ENCODE data around the gene CDC14A.

The CDC14A gene

GRCh38 chr1:100517515-100517914 is 165.2 kb downstream of the CDC14A start:
- no peak overlapping the region for H3K9ac ChIP-seq (ENCODE audit: low read depth in 1 of 2, low read length in 2 of 2)
- no peaks in the 10 kb centered on the region for H3K4me1 ChIP-seq (ENCODE audit: control insufficient read depth in 2 of 2, insufficient read depth in 2 of 2, low read length in 2 of 2)
- no peak overlapping the region for H3K27ac ChIP-seq (ENCODE audit: low read depth in 2 of 2, low read length in 2 of 2)
- H3K9me3 ChIP-seq (ENCODE audit: control insufficient read depth in 2 of 2, low read length in 2 of 2) = no peaks in the 10 kb centered on the region
- no peak overlapping the region for H3K4me3 ChIP-seq (ENCODE audit: low read length in 2 of 2)
- no peaks in the 10 kb centered on the region for H3K27me3 ChIP-seq (ENCODE audit: control insufficient read depth in 2 of 2, insufficient read depth in 2 of 2, low read length in 2 of 2)
- H3K36me3 ChIP-seq (ENCODE audit: control insufficient read depth in 2 of 2, insufficient read depth in 2 of 2, low read length in 2 of 2) = peaks cover 0 to 2% of the 10 kb centered on the region in 2 donors

- Histone ChIP-seq H3K4me3 (ENCODE audit: low read length in 2 of 2) (no peak overlapping the region), H3K4me1 (ENCODE audit: control insufficient read depth in 2 of 2, insufficient read depth in 2 of 2, low read length in 2 of 2) (no peaks in the 10 kb centered on the region), H3K9me3 (ENCODE audit: control insufficient read depth in 2 of 2, low read length in 2 of 2) (no peaks in the 10 kb centered on the region), H3K27me3 (ENCODE audit: control insufficient read depth in 2 of 2, insufficient read depth in 2 of 2, low read length in 2 of 2) (no peaks in the 10 kb centered on the region), H3K9ac (ENCODE audit: low read depth in 1 of 2, low read length in 2 of 2) (no peak overlapping the region), H3K36me3 (ENCODE audit: control insufficient read depth in 2 of 2, insufficient read depth in 2 of 2, low read length in 2 of 2) (peaks cover 0 to 2% of the 10 kb centered on the region in 2 donors), H3K27ac (ENCODE audit: low read depth in 2 of 2, low read length in 2 of 2) (no peak overlapping the region)
These were observed 165.7 kb downstream of the CDC14A start for GRCh38 chr1:100518023-100518422.

- no peaks in the 10 kb centered on the region for H3K9me3 ChIP-seq (ENCODE audit: control insufficient read depth in 2 of 2, low read length in 2 of 2)
- no peak overlapping the region for H3K4me3 ChIP-seq (ENCODE audit: low read length in 2 of 2)
- peaks cover 0 to 2% of the 10 kb centered on the region in 2 donors for H3K36me3 ChIP-seq (ENCODE audit: control insufficient read depth in 2 of 2, insufficient read depth in 2 of 2, low read length in 2 of 2)
- H3K27me3 ChIP-seq (ENCODE audit: control insufficient read depth in 2 of 2, insufficient read depth in 2 of 2, low read length in 2 of 2) = no peaks in the 10 kb centered on the region
- H3K9ac ChIP-seq (ENCODE audit: low read depth in 1 of 2, low read length in 2 of 2) = no peak overlapping the region
- no peaks in the 10 kb centered on the region for H3K4me1 ChIP-seq (ENCODE audit: control insufficient read depth in 2 of 2, insufficient read depth in 2 of 2, low read length in 2 of 2)
- no peak overlapping the region for H3K27ac ChIP-seq (ENCODE audit: low read depth in 2 of 2, low read length in 2 of 2)
These were observed 170.8 kb downstream of the CDC14A start for GRCh38 chr1:100523038-100523652.

DNA sequence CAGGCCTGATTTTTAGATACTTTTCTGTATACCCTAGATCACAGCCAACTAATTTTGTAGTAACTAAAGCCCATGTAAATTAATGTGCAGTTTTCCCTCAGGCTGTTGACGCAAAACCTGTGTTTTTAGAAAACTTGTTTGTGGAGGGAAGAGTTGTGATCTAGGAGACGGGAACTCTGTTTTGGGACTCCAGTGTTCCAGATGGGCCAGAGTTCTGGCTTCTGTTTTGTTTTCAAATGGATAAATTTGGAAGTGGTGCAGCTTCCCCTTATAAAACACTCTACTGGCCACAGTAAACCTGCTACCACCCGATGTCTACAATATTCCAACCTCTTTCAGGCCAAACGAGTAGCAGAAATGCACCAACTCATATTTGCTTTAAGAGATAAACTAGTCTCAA is 172.0 kb downstream of the CDC14A start:
- Histone ChIP-seq H3K9me3 (ENCODE audit: control insufficient read depth in 2 of 2, low read length in 2 of 2) (no peaks in the 10 kb centered on the region), H3K27ac (ENCODE audit: low read depth in 2 of 2, low read length in 2 of 2) (no peak overlapping the region)

GRCh38 chr1:100526894-100527293 is 174.6 kb downstream of the CDC14A start:
- H3K27ac ChIP-seq (ENCODE audit: low read depth in 2 of 2, low read length in 2 of 2) = no peak overlapping the region
- no peak overlapping the region for H3K9ac ChIP-seq (ENCODE audit: low read depth in 1 of 2, low read length in 2 of 2)
- H3K4me3 ChIP-seq (ENCODE audit: low read length in 2 of 2) = no peak overlapping the region
- no peaks in the 10 kb centered on the region for H3K9me3 ChIP-seq (ENCODE audit: control insufficient read depth in 2 of 2, low read length in 2 of 2)
- H3K4me1 ChIP-seq (ENCODE audit: control insufficient read depth in 2 of 2, insufficient read depth in 2 of 2, low read length in 2 of 2) = peaks cover 0 to 5% of the 10 kb centered on the region in 2 donors
- H3K36me3 ChIP-seq (ENCODE audit: control insufficient read depth in 2 of 2, insufficient read depth in 2 of 2, low read length in 2 of 2) = no peaks in the 10 kb centered on the region
- no peaks in the 10 kb centered on the region for H3K27me3 ChIP-seq (ENCODE audit: control insufficient read depth in 2 of 2, insufficient read depth in 2 of 2, low read length in 2 of 2)

More for the DNA sequence above, 172.0 kb downstream of the CDC14A start:
- no peaks in the 10 kb centered on the region for H3K27me3 ChIP-seq (ENCODE audit: control insufficient read depth in 2 of 2, insufficient read depth in 2 of 2, low read length in 2 of 2)
- H3K4me1 ChIP-seq (ENCODE audit: control insufficient read depth in 2 of 2, insufficient read depth in 2 of 2, low read length in 2 of 2) = no peaks in the 10 kb centered on the region
- no peaks in the 10 kb centered on the region for H3K36me3 ChIP-seq (ENCODE audit: control insufficient read depth in 2 of 2, insufficient read depth in 2 of 2, low read length in 2 of 2)
- H3K9ac ChIP-seq (ENCODE audit: low read depth in 1 of 2, low read length in 2 of 2) = no peak overlapping the region
- no peak overlapping the region for H3K4me3 ChIP-seq (ENCODE audit: low read length in 2 of 2)

- Histone ChIP-seq H3K9ac (ENCODE audit: low read depth in 1 of 2, low read length in 2 of 2) (no peak overlapping the region), H3K4me1 (ENCODE audit: control insufficient read depth in 2 of 2, insufficient read depth in 2 of 2, low read length in 2 of 2) (peaks cover 0 to 5% of the 10 kb centered on the region in 2 donors), H3K27me3 (ENCODE audit: control insufficient read depth in 2 of 2, insufficient read depth in 2 of 2, low read length in 2 of 2) (no peaks in the 10 kb centered on the region), H3K9me3 (ENCODE audit: control insufficient read depth in 2 of 2, low read length in 2 of 2) (no peaks in the 10 kb centered on the region), H3K27ac (ENCODE audit: low read depth in 2 of 2, low read length in 2 of 2) (no peak overlapping the region), H3K4me3 (ENCODE audit: low read length in 2 of 2) (no peak overlapping the region), H3K36me3 (ENCODE audit: control insufficient read depth in 2 of 2, insufficient read depth in 2 of 2, low read length in 2 of 2) (no peaks in the 10 kb centered on the region)
These were observed 176.6 kb downstream of the CDC14A start for GRCh38 chr1:100528871-100529270.

DNA sequence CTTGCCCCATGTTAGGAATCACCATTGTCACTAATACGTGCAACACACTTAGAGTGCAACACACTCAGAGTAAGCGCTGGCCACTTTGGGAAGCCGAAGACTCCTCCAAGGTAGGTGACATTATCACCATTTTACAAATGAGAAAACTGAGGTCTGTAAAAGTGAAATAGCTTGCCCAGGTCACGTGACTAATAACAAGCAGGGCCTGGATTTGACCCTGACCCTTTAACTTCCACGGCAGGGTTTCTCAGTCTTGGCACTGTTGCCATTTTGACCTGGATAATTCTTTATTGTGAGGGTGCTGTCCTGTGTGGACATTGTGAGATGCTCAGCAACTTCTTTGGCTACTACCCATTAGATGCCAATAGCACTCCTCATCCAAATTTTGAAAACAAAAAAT is 177.8 kb downstream of the CDC14A start:
- no peaks in the 10 kb centered on the region for H3K9me3 ChIP-seq (ENCODE audit: control insufficient read depth in 2 of 2, low read length in 2 of 2)
- H3K9ac ChIP-seq (ENCODE audit: low read depth in 1 of 2, low read length in 2 of 2) = no peak overlapping the region
- H3K27ac ChIP-seq (ENCODE audit: low read depth in 2 of 2, low read length in 2 of 2) = peak overlapping the region in 1 of 2 donors; percentile 6

DNA sequence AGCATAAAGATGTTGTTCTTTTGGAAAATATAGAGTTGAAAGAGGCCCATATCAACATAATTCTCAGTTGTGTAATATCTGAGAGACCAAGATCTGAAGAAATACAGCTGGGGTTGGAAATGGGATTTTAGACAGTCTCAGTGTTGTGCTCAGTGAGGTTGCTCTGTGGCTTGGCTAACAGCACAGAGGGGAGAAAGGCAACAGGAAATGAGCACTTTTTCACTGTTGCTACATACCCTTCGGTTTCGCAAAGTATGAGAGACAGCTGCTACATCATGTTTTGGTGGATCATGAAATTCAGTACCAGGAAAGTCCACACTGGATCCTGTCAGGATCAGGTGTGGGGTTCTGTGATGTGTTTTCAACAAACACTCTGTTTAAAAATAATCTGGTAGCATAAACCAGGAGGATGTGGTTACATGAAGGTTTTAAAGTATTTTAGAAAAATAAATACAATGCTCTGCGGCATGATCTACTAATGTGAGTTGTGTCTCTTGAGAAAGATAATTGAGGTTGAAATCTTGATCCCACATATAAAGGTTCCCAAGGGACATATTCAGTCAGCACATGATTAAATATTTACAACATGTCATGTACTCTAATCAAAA is 178.7 kb downstream of the CDC14A start:
- Histone ChIP-seq H3K27ac (ENCODE audit: low read depth in 2 of 2, low read length in 2 of 2) (peak overlapping the region in 1 of 2 donors; percentile 26), H3K9ac (ENCODE audit: low read depth in 1 of 2, low read length in 2 of 2) (no peak overlapping the region), H3K4me3 (ENCODE audit: low read length in 2 of 2) (no peak overlapping the region), H3K4me1 (ENCODE audit: control insufficient read depth in 2 of 2, insufficient read depth in 2 of 2, low read length in 2 of 2) (peaks cover 0 to 5% of the 10 kb centered on the region in 2 donors), H3K36me3 (ENCODE audit: control insufficient read depth in 2 of 2, insufficient read depth in 2 of 2, low read length in 2 of 2) (no peaks in the 10 kb centered on the region), H3K9me3 (ENCODE audit: control insufficient read depth in 2 of 2, low read length in 2 of 2) (no peaks in the 10 kb centered on the region), H3K27me3 (ENCODE audit: control insufficient read depth in 2 of 2, insufficient read depth in 2 of 2, low read length in 2 of 2) (peaks cover 0 to 5% of the 10 kb centered on the region in 2 donors)

More for the DNA sequence above, 177.8 kb downstream of the CDC14A start:
- peaks cover 0 to 4% of the 10 kb centered on the region in 2 donors for H3K27me3 ChIP-seq (ENCODE audit: control insufficient read depth in 2 of 2, insufficient read depth in 2 of 2, low read length in 2 of 2)
- peaks cover 0 to 5% of the 10 kb centered on the region in 2 donors for H3K4me1 ChIP-seq (ENCODE audit: control insufficient read depth in 2 of 2, insufficient read depth in 2 of 2, low read length in 2 of 2)
- H3K4me3 ChIP-seq (ENCODE audit: low read length in 2 of 2) = no peak overlapping the region
- no peaks in the 10 kb centered on the region for H3K36me3 ChIP-seq (ENCODE audit: control insufficient read depth in 2 of 2, insufficient read depth in 2 of 2, low read length in 2 of 2)

DNA sequence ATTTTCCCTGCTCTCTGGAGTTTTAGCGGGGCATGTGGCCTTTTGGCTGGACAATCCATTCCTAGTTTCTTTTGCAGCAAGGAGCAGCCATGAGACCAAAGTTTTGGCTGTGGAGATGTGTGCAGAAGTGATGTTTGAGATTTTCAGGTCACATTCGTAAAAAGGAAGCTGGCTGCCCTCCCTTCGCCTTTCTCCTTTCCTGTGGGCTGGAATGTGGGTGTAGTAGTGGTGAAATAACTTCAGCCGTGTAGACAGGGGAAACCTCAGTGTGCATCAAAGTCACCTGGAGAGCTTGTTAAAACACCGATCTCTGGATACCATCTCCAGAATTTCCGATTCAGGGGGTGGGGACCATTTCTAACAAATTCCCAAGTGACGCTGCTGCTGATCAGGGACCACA is 180.3 kb downstream of the CDC14A start:
- H3K9me3 ChIP-seq (ENCODE audit: control insufficient read depth in 2 of 2, low read length in 2 of 2) = no peaks in the 10 kb centered on the region
- H3K9ac ChIP-seq (ENCODE audit: low read depth in 1 of 2, low read length in 2 of 2) = no peak overlapping the region
- H3K4me1 ChIP-seq (ENCODE audit: control insufficient read depth in 2 of 2, insufficient read depth in 2 of 2, low read length in 2 of 2) = peaks cover 0 to 5% of the 10 kb centered on the region in 2 donors
- peaks cover 6 to 10% of the 10 kb centered on the region in 2 donors for H3K27me3 ChIP-seq (ENCODE audit: control insufficient read depth in 2 of 2, insufficient read depth in 2 of 2, low read length in 2 of 2)
- H3K27ac ChIP-seq (ENCODE audit: low read depth in 2 of 2, low read length in 2 of 2) = no peak overlapping the region
- H3K36me3 ChIP-seq (ENCODE audit: control insufficient read depth in 2 of 2, insufficient read depth in 2 of 2, low read length in 2 of 2) = no peaks in the 10 kb centered on the region
- no peak overlapping the region for H3K4me3 ChIP-seq (ENCODE audit: low read length in 2 of 2)

- H3K9me3 ChIP-seq (ENCODE audit: control insufficient read depth in 2 of 2, low read length in 2 of 2) = no peaks in the 10 kb centered on the region
- H3K4me3 ChIP-seq (ENCODE audit: low read length in 2 of 2) = no peak overlapping the region
- H3K27me3 ChIP-seq (ENCODE audit: control insufficient read depth in 2 of 2, insufficient read depth in 2 of 2, low read length in 2 of 2) = peaks cover 24 to 26% of the 10 kb centered on the region in 2 donors
- no peak overlapping the region for H3K9ac ChIP-seq (ENCODE audit: low read depth in 1 of 2, low read length in 2 of 2)
- no peaks in the 10 kb centered on the region for H3K36me3 ChIP-seq (ENCODE audit: control insufficient read depth in 2 of 2, insufficient read depth in 2 of 2, low read length in 2 of 2)
- H3K27ac ChIP-seq (ENCODE audit: low read depth in 2 of 2, low read length in 2 of 2) = no peak overlapping the region
- peaks cover 3 to 11% of the 10 kb centered on the region in 2 donors for H3K4me1 ChIP-seq (ENCODE audit: control insufficient read depth in 2 of 2, insufficient read depth in 2 of 2, low read length in 2 of 2)
These were observed 183.0 kb downstream of the CDC14A start for GRCh38 chr1:100535264-100535663.

Measured in mucosa of rectum (tissue), 2 donors.